BE2C (cell line): ENCODE measurements around the gene ZFYVE28.
A peak's percentile ranks its signal among the peaks of the same experiment; 100 is the strongest.
"Not testable (repeated sequence)": the region's sequence is repeated elsewhere in the genome, so short reads cannot be mapped to it uniquely, and the experiment has no call there.

Source experiments
- DNase-seq: peaks from one replicate; pipeline ENCODE4 v3.0.0-alpha.2; 2020
- H3K27me3 ChIP-seq: fragments of 250-450 bp; sonication (Bioruptor Pico); 2 replicates; pipeline ENCODE4 v1.5.1; 2020; ENCODE audit warnings: mild to moderate bottlenecking
- H3K36me3 ChIP-seq: fragments of 250-450 bp; sonication (Bioruptor Pico); 2 replicates; pipeline ENCODE4 v1.5.1; 2020; ENCODE audit warnings: mild to moderate bottlenecking
- H3K4me1 ChIP-seq: fragments of 250-450 bp; sonication (Bioruptor Pico); 2 replicates; pipeline ENCODE4 v1.5.1; 2020
- H3K4me3 ChIP-seq: 2 replicates; pipeline ENCODE4 v1.5.1; 2011; ENCODE audit warnings: low read depth, low read length
- H3K9me3 ChIP-seq: fragments of 250-450 bp; sonication (Bioruptor Pico); 2 replicates; pipeline ENCODE4 v1.5.1; 2020
- CTCF ChIP-seq: IDR thresholded peaks from 2 replicates; pipeline ENCODE4 v1.5.1; 2012; ENCODE audit warnings: mild to moderate bottlenecking, low read depth, low read length

The ZFYVE28 gene

GRCh38 chr4:2281575-2282343 is 136.7 kb downstream of the ZFYVE28 start:
- Histone ChIP-seq H3K9me3 (no peaks in the 10 kb centered on the region), H3K4me1 (no peaks in the 10 kb centered on the region), H3K4me3 (no peak overlapping the region), H3K27me3 (no peaks in the 10 kb centered on the region), H3K36me3 (no peaks in the 10 kb centered on the region)
- no peak for DNase-seq
- TF ChIP-seq CTCF, result peak; percentile 48

- DNase-seq, result no peak
- no peak for TF ChIP-seq CTCF
- no peaks in the 10 kb centered on the region for H3K27me3 ChIP-seq
- no peaks in the 10 kb centered on the region for H3K9me3 ChIP-seq
- no peaks in the 10 kb centered on the region for H3K36me3 ChIP-seq
- no peak overlapping the region for H3K4me3 ChIP-seq
- H3K4me1 ChIP-seq, result no peaks in the 10 kb centered on the region
Measured at GRCh38 chr4:2280531-2281300, 137.7 kb downstream of the ZFYVE28 start.

GRCh38 chr4:2277956-2278355 is 140.5 kb downstream of the ZFYVE28 start:
- H3K4me1 ChIP-seq, result peaks cover 8% of the 10 kb centered on the region
- DNase-seq, result no peak
- no peaks in the 10 kb centered on the region for H3K36me3 ChIP-seq
- H3K4me3 ChIP-seq, result no peak overlapping the region
- H3K27me3 ChIP-seq, result no peaks in the 10 kb centered on the region
- H3K9me3 ChIP-seq, result no peaks in the 10 kb centered on the region
- TF ChIP-seq CTCF, result no peak

- no peaks in the 10 kb centered on the region for H3K9me3 ChIP-seq
- no peaks in the 10 kb centered on the region for H3K27me3 ChIP-seq
- no peaks in the 10 kb centered on the region for H3K36me3 ChIP-seq
- no peak for DNase-seq
- peaks cover 8% of the 10 kb centered on the region for H3K4me1 ChIP-seq
- no peak overlapping the region for H3K4me3 ChIP-seq
- TF ChIP-seq CTCF, result no peak
Measured at GRCh38 chr4:2276581-2277325, 141.7 kb downstream of the ZFYVE28 start.

- no peak overlapping the region for H3K4me3 ChIP-seq
- H3K27me3 ChIP-seq, result no peaks in the 10 kb centered on the region
- no peaks in the 10 kb centered on the region for H3K36me3 ChIP-seq
- peak; percentile 5 for DNase-seq
- TF ChIP-seq CTCF, result no peak
- H3K4me1 ChIP-seq, result peaks cover 8% of the 10 kb centered on the region
- H3K9me3 ChIP-seq, result no peaks in the 10 kb centered on the region
Measured at GRCh38 chr4:2275546-2276251, 142.7 kb downstream of the ZFYVE28 start.

GRCh38 chr4:2275044-2275397 is 143.4 kb downstream of the ZFYVE28 start:
- not testable (repeated sequence) for H3K4me1 ChIP-seq, H3K36me3 ChIP-seq, H3K4me3 ChIP-seq, DNase-seq, H3K27me3 ChIP-seq, H3K9me3 ChIP-seq
